Keratinocyte (primary cell): ENCODE measurements around the gene USF3. TPM values are rescaled to one million over a fixed set of nuclear protein-coding genes. Genes with fewer than 3 reads are reported as not detected.

Source experiments
- DNase-seq: peaks from one replicate; pipeline ENCODE4 v3.0.0-alpha.2; 2011; ENCODE audit warnings: low read depth, missing footprints, low spot score
- FAIRE-seq: peaks from 2 replicates; lab custom pipeline; 2011; peaks lifted over from hg19 to GRCh38; lab: Jason Lieb, UNC
- H2AFZ ChIP-seq: 2 replicates; pipeline ENCODE4 v1.6.0; 2012; ENCODE audit warnings: low read length, control low read depth, inconsistent platforms; ENCODE audit not compliant: control insufficient read depth
- H3K27ac ChIP-seq: 2 replicates; pipeline ENCODE4 v1.5.1; 2011; ENCODE audit warnings: low read length; ENCODE audit not compliant: control insufficient read depth, insufficient read depth
- H3K27me3 ChIP-seq: 3 replicates; pipeline ENCODE4 v1.6.0; 2011; ENCODE audit warnings: low read length; ENCODE audit not compliant: control insufficient read depth, insufficient read depth; ENCODE audit errors: extremely low read depth
- H3K36me3 ChIP-seq, 2 experiments: 2 replicates in 1 of 2; 3 replicates in 1 of 2; pipeline ENCODE4 v1.5.1; 2011; ENCODE audit warnings: low read length in 2 of 2, mild to moderate bottlenecking in 1 of 2; ENCODE audit not compliant: control insufficient read depth in 2 of 2, insufficient read depth in 2 of 2; ENCODE audit errors: extremely low read depth in 1 of 2
- H3K4me1 ChIP-seq: 3 replicates; pipeline ENCODE4 v1.5.1; 2011; ENCODE audit warnings: low read length; ENCODE audit not compliant: control insufficient read depth, insufficient read depth; ENCODE audit errors: extremely low read depth
- H3K4me2 ChIP-seq: 3 replicates; pipeline ENCODE4 v1.6.0; 2011; ENCODE audit warnings: low read depth, low read length; ENCODE audit not compliant: control insufficient read depth, insufficient read depth; ENCODE audit errors: extremely low read depth
- H3K4me3 ChIP-seq, 3 experiments: fragments of 200-600 bp in 1 of 3; sonication (generic) in 1 of 3; 2 replicates in 2 of 3; 3 replicates in 1 of 3; pipeline ENCODE4 v1.5.1; 2011 to 2016; ENCODE audit warnings: low read length in 3 of 3, mild to moderate bottlenecking in 3 of 3, control low read depth in 2 of 3, inconsistent platforms in 1 of 3, low read depth in 1 of 3, mixed read lengths in 1 of 3, mixed run types in 1 of 3, moderate library complexity in 1 of 3; ENCODE audit not compliant: control insufficient read depth in 2 of 3, insufficient read depth in 2 of 3; ENCODE audit errors: extremely low read depth in 1 of 3
- H3K79me2 ChIP-seq: 2 replicates; pipeline ENCODE4 v1.6.0; 2012; ENCODE audit warnings: low read length; ENCODE audit not compliant: control insufficient read depth, insufficient read depth
- H3K9ac ChIP-seq: 3 replicates; pipeline ENCODE4 v1.6.0; 2011; ENCODE audit warnings: low read length; ENCODE audit not compliant: control insufficient read depth, insufficient read depth; ENCODE audit errors: extremely low read depth
- H3K9me1 ChIP-seq: 3 replicates; pipeline ENCODE4 v1.6.0; 2011; ENCODE audit warnings: low read length; ENCODE audit not compliant: control insufficient read depth, insufficient read depth; ENCODE audit errors: extremely low read depth
- H3K9me3 ChIP-seq: 2 replicates; pipeline ENCODE4 v1.5.1; 2012; ENCODE audit warnings: low read depth, low read length; ENCODE audit not compliant: control insufficient read depth
- H4K20me1 ChIP-seq: 3 replicates; pipeline ENCODE4 v1.6.0; 2011; ENCODE audit warnings: low read length; ENCODE audit not compliant: control insufficient read depth, insufficient read depth; ENCODE audit errors: extremely low read depth
- CTCF ChIP-seq, 3 experiments: IDR thresholded peaks in 1 of 3; conservative IDR thresholded peaks in 1 of 3; optimal IDR thresholded peaks in 1 of 3; 2 replicates in 2 of 3; 3 replicates in 1 of 3; pipeline versions ENCODE3 to v1.5.1; 2011; ENCODE audit warnings: low read length in 3 of 3, mild to moderate bottlenecking in 3 of 3, moderate library complexity in 2 of 3, control low read depth in 1 of 3, inconsistent platforms in 1 of 3; ENCODE audit not compliant: insufficient read depth in 2 of 3; ENCODE audit errors: extremely low read depth in 1 of 3
- EZH2 ChIP-seq: IDR thresholded peaks from one replicate; pipeline ENCODE4 v1.6.1; 2012; ENCODE audit warnings: inconsistent platforms, mild to moderate bottlenecking, low read length, moderate library complexity
- dilution Hi-C: fragments of 300-500 bp; cut with MboI; formaldehyde crosslinking; loops from one replicate; pipeline ENCODE4 v1.7.0; 2020; ENCODE audit warnings: low sequenced_read_pairs; ENCODE audit not compliant: extremely low pct_ligation_motif_present
- polyA plus RNA-seq, 5 experiments: library from polyadenylated mRNA; depleted of rRNA in 3 of 5; stranded (reverse) in 3 of 5; stranded (forward) in 1 of 5; unstranded in 1 of 5; fragments of >200 nt; gene quantifications; 1 replicate in 1 of 5; 2 replicates in 3 of 5; 3 replicates in 1 of 5; pipeline versions ENCODE4 v1.2.1 to v1.2.3, GENCODE V29; 2011 to 2012; ENCODE audit warnings: missing spikeins in 2 of 5, low read depth in 1 of 5, low replicate concordance in 1 of 5

The USF3 gene
- polyA plus RNA-seq, 1 donor (not counting 4 experiments of a cell fraction or from before 2014, with no cell fraction given), result 8.8 TPM

GRCh38 chr3:113690482-113690881 lies 6.0 kb downstream of the USF3 start:
- H3K4me3 ChIP-seq, result no peak overlapping the region
- H3K27ac ChIP-seq, result no peak overlapping the region
- peaks cover 5% of the 10 kb centered on the region for H3K4me1 ChIP-seq
- no peak overlapping the region for H3K4me2 ChIP-seq
- H3K9ac ChIP-seq, result no peak overlapping the region
- H3K27me3 ChIP-seq, result no peaks in the 10 kb centered on the region
- no peaks in the 10 kb centered on the region for H4K20me1 ChIP-seq
- TF ChIP-seq EZH2 (no peak), CTCF (optimal IDR thresholded peaks at IDR 0.05 in 1 of 3, IDR thresholded peaks at IDR 0.05 in 1 of 3, conservative IDR thresholded peaks at IDR 0.05 in 1 of 3; ENCODE audit: extremely low read depth in 1 of 3, insufficient read depth in 2 of 3, low read length in 3 of 3) (no peak)
- FAIRE-seq (no peak), DNase-seq (no peak)
- no peaks in the 10 kb centered on the region for H3K36me3 ChIP-seq
- H3K9me3 ChIP-seq, result no peaks in the 10 kb centered on the region
- H3K79me2 ChIP-seq, result peaks cover 14% of the 10 kb centered on the region
- H3K9me1 ChIP-seq, result no peaks in the 10 kb centered on the region
- no peak overlapping the region for H2AFZ ChIP-seq
- dilution Hi-C loops, result no loop called here

GRCh38 chr3:113685956-113686721 lies 10.3 kb downstream of the USF3 start:
- Histone ChIP-seq H3K4me2 (no peak overlapping the region), H3K9me1 (no peaks in the 10 kb centered on the region), H3K27me3 (no peaks in the 10 kb centered on the region), H3K9me3 (no peaks in the 10 kb centered on the region), H3K27ac (no peak overlapping the region), H2AFZ (no peak overlapping the region), H3K4me1 (no peaks in the 10 kb centered on the region), H3K9ac (no peak overlapping the region), H3K79me2 (peaks cover 1% of the 10 kb centered on the region), H4K20me1 (no peaks in the 10 kb centered on the region), H3K36me3 (no peaks in the 10 kb centered on the region), H3K4me3 (no peak overlapping the region)
- TF ChIP-seq EZH2 (no peak), CTCF (optimal IDR thresholded peaks at IDR 0.05 in 1 of 3, IDR thresholded peaks at IDR 0.05 in 1 of 3, conservative IDR thresholded peaks at IDR 0.05 in 1 of 3; ENCODE audit: extremely low read depth in 1 of 3, insufficient read depth in 2 of 3, low read length in 3 of 3) (no peak)
- DNase-seq, result no peak
- no peak for FAIRE-seq
- dilution Hi-C loops, result no loop called here
